Ecto neural progenitor cell (in vitro differentiated cells): Measurements from ENCODE around the gene CA4.
A peak's percentile ranks its signal among the peaks of the same experiment; 100 is the strongest.

Experiments
- DNase-seq: peaks from one replicate; pipeline ENCODE4 v3.0.0-alpha.2; 2018; ENCODE audit warnings: low spot score

The CA4 gene

DNA sequence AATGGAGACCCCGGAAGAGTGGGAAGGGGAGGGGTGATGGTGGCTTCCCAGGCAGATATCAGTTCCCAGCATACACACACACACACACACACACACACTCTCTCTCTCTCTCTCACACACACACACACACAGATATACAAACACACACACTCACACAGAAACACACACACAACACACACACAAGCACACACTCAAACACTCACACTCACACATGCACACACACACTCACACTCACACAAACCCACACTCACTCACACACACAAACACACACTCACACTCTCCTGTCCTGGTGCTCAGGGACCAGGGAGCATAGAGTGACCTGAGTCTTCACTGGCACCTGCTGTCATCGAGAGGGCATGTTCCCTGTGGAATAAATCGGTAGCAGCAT lies 5.6 kb downstream of the CA4 start:
- DNase-seq: no peak

DNA sequence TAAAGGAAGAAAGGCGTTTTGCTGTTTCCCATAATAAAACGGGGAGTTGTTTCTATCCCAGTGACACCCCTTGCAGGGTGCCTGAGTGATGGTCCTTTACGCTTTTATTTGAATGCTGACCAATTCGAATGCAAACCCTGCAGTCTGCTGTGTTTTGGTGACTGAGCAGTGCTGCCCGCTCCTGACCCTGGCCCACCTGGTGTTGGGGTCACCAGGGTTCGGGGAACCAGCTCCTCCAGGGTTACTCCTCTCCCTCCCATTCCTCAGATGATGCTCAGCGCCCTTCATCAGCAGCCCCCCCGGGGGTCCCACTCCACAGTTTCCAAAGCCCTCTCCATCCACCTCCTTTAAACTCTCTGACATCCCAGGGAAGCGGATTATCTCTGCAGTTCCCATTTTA lies 6.0 kb downstream of the CA4 start:
- no peak for DNase-seq

GRCh38 chr17:60156746-60157145 lies 7.0 kb downstream of the CA4 start:
- no peak for DNase-seq

DNA sequence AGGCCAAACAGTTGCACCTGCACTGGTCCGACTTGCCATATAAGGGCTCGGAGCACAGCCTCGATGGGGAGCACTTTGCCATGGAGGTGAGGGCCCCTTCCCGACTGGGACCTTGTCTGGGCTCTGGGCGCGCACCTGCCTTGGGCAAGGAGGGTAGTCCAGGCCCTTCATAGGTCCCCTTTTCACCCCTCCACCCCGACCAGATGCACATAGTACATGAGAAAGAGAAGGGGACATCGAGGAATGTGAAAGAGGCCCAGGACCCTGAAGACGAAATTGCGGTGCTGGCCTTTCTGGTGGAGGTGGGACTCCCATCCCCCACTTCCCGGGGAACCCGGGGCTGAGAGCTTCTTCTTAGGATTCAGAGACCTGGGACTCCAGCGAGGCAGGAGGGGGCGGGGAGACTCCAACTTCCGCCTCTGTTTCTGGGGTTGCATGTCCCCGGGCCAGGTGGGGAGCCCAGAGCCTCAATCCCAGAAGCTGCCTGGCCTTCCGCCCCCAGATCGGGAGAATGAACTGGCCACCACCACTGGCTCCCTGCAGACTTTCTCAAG lies 7.8 kb downstream of the CA4 start:
- DNase-seq: no peak

GRCh38 chr17:60158751-60159478 lies 9.1 kb downstream of the CA4 start:
- peak; percentile 52 for DNase-seq

DNA sequence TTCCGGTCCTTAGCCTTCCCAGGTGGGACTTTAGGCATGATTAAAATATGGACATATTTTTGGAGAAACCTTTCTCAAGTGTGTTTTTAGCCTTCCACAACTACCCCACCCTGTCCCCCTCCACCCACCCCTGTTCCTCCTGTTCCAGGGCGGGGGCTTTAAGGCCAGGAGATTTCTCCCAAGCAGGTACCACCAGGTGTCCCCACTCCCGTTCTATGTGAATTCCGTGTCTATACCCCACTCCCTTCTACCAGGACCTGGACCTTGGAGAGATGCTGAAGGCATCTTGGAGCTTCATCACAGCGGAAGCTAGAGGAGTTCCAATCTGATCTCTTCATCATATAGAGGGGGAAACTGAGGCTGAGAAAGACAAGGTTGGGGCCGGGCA lies 9.7 kb downstream of the CA4 start:
- no peak for DNase-seq

GRCh38 chr17:60160829-60161501 lies 11.2 kb downstream of the CA4 start:
- DNase-seq: peak; percentile 51

DNA sequence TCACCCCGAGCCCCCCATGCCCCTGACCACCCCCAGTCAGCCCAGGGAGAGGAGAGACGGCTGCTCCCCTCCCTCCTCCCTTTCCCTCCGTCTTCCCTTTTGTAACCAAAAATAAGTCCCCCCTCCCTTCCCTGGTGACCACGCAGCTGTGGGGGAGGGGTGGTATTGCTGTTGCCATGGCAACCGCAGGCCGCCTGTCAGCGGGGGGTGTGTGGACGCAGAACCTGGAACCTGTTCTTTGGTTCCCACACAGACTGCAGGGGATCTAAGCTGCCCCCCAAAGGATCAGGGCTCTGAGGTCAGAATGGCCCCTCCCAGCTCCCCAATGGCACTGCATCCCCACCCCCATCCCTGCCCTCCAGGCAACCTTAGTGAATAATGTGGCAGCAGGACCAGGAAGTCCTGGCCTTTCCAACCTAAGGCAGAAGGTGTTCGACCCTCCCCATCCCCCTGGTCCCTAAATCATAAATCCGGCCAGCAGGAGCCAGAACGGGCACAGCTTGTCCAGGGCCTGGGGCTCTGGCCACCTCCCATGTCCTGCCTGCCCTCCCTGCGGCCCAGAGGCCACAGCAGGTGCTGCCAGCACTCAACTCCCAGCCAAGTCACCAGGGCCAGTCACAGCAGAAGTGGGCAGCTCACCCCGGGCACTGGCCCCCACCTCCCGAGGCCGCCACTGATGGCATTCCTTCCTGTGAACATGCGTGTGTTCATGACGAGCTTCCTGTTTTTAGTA lies 12.0 kb downstream of the CA4 start:
- DNase-seq: peak; percentile 79

GRCh38 chr17:60163108-60163784 lies 13.5 kb downstream of the CA4 start:
- DNase-seq: peak; percentile 70

GRCh38 chr17:60164164-60164563 lies 14.4 kb downstream of the CA4 start:
- no peak for DNase-seq

DNA sequence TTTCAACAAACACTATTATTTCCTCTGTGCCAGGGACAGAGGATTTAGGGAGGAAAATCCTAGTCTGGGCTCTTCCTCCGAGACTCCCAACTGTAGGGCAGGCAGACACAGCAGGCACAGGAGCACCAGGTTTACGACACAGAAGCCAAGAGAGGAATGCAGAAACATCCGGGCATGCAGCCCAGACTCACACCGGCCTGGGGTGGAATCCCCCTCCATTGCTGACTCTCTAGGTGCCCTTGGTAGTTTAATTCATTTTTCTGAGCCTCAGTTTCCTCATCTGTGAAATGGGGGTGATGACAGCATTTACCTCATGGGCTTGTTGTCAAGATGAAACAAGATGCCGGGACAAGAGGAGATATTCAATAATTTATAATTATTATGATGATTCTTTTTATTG lies 14.9 kb downstream of the CA4 start:
- no peak for DNase-seq

DNA sequence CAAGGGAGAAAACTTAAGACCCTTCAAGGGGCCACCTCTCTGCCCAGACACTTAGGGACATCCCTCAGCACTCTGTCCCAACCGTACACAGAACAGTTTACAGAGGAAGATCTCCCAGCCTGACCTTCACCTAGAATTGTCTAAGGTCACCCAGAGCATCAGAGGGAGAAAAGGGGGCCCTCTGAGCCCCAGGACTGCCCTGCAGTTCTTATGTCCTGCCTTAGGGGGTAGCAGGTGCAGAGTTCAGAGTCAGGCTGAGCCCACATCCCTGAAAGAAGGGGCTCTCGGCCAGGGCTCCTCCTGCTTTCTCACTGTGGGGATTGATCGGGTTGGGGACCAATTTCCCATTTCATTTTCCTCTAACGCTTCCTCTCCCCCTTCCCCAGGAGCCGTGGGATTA lies 15.4 kb downstream of the CA4 start:
- no peak for DNase-seq

DNA sequence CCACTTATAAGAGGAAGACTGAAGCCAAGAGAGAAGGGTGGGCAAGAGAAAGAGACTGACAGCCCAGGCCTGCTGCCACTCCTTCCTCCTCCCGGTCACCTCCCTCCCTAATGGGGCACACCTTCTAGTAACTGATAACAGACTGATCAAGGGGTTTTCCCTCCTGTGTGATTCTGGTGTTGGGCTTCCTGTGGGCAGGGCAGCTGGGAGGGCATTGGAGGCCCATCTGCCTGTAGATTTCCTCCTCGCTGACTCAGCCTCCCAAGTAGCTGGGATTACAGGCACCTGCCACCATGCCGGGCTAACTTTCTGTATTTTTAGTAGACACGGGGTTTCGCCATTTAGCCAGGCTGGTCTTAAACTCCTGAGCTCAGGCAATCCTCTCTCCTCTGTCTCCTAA lies 16.2 kb downstream of the CA4 start:
- DNase-seq: no peak

DNA sequence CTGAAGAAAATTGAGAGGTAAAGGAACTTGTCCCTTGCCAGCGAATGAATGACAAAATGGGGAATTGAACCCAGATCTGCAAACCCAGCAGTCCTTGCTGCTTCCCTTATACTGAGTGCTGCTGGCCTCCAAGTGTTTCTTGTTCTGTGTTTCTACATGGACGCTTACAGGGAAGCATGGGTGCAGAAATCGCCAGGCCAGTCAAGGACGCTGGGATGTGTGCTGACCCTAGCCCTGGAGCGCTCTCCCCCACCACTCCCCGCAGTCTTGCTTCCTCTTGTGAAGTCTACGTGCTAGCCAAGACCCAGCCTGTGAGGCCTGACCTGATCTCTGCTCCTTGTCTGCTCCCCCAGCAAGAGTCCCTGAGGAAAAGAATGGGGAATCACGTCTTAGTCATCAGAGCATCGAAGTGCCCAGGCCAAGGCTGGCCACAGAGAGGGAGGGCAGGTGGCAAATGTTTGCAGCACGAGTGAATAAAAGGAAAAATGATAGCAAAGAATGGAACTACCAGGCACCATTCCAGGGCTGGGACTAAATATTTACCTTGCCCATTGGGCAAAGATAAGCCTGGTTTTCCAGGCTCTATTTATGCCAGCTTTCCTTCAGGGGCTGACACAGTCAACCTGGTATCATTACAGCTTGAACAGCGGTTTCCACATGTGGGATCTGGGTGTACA lies 17.4 kb downstream of the CA4 start:
- no peak for DNase-seq

- DNase-seq: no peak
These were observed 18.9 kb downstream of the CA4 start for GRCh38 chr17:60168654-60169053.

DNA sequence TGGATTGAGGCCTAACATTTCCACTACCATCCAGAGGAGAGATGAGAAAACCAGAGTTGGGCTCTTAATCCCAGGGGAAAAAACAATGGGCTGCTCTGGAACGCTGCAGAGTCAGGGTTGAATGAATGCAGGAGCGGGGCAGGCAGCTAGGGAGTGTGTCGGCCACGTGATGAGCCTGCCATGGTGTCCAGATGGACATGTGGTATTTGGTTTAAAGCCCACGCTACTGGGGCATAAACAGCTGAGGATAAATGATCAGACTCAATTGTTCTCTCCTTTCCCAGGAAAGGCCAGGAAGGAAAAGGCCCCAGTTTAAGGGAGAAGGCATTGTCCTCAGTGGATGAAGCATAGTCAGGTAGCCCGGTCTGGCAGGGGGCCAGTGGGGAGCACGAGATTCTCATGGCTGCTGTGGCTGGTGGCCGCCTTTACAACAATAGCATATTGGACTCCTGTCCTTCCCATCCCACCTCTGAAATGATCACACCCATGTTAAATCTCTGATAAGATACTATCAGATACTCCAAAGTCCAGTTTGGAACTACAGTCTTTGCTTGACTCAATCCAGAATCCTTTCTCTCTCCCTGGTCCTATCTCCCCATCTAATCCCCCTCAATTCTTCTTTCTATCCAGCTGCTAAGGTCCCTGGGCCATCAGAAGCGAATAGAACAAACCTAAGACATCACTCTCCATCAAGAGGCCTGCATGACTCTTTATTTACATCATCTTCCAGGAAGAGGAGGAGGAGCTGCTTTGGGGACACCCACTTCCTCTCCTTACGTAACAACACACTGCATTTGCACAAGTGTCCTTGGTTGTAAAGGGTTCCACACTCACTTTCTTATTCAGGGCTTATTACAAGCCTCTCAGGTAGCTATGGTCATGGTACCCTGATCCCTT lies 20.4 kb downstream of the CA4 start:
- DNase-seq: no peak

DNA sequence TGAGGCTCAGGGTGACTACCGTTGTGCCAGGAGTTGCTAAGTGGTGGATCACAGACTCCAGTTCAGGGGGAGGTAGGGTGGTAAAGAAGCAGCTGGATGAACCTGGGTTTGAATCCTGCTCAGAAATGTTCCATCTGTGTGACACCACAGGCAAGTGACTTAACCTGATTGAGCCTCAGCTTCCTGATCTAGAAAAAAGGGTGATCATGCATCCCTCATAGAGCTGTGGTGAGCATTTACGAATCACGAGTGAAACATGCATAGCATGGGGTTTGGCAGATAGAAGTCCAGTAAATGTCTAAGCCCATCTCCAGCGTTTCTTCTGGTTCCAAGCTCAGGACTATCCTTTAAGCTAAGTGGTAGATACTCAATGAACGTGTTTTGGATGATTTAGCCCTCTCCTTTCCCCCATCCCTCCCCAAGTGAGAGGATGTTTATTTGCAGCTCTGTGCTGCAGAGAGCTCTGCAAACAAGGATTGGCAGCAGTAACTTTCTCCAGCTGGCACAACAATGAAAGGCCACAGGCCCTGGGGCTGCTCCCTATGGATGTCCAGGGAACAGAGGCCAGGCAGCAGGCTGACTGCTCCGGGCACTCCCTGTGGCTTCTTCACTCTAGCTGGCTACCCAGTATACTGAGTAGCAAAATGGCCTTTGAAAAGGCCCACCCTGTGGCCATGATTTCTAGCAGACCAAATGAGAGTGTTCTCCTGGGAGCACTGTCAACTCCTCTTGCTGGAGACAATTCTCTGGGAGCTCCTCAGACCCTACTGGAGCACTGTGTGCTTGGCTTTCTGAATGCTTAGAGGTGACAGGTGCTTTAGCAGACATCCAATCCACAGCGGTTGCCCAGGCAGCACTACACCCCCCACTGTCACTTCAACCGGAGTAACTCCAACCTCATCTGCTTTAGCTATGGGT lies 21.3 kb downstream of the CA4 start:
- no peak for DNase-seq

DNA sequence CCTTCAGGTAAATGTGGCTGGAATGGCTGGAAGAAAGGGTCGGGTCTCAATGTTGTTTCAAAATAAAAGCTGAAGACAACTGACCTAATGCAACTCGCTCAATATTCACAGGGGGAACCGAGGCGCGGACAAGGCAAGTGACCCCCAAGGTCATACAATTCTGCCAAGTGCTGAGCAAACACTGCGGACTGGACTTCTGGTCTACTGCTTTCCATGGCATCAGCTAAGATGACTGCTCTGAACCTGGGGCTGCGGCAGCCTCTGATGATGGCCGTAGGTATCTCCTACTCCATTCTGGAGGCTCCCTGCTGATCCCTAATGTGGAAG lies 21.9 kb downstream of the CA4 start:
- DNase-seq: no peak

DNA sequence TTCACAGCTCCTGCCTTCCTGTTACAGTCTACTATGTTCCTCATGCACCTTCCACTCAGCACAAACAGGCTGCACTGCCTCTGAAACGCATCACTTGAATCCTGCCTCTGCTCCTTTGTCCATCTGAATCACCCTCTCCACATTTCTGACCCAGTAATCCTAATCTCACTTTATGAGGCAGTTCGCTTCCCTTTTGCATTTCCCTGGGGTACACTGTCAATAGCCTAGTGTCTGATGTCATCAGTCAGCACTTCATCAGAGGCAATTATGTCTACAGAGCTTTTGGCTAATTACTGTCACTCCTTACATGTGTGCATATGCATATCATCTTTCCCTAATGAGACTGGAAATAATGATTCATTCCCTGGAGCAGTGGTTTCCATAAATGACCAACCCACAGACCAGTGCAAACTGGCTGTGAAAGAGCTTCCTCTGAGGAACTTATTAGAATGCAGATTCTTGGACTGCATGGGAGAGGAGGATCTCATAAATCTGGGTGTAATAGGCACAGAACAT lies 23.6 kb downstream of the CA4 start:
- DNase-seq: no peak

DNA sequence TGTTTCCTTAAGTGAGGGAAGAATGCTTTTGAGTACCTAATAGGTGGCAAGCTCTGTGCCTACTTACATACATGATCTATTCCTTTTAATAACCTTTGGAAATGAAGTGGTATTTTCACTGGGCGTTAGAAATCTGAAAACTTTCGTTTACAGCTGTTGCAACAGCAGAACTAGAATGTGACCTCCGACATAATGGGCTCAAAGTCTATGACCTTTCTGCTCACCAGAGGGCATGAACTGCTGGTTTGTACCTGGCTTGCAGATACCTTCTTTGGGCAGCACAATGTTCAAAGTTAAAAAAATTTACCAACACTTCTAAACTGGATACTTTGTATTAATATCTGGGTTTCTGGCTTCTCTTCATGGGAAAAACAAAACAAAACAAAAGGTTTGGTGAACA lies 24.3 kb downstream of the CA4 start:
- DNase-seq: no peak
